Measurements from ENCODE around the gene NOD1.
"Not testable (repeated sequence)": the region's sequence is repeated elsewhere in the genome, so short reads cannot be mapped to it uniquely, and the experiment has no call there.

The NOD1 gene

GRCh38 chr7:30478349-30479201 is at the start of gene NOD1:
Gene NOD1, minus strand, starts transcription at chr7:30478784. Its CDS starts 21,863 bp downstream, at chr7:30456921.
- TF ChIP-seq CTCF (IDR thresholded peaks at IDR 0.05; ENCODE audit: low read depth, low read length, missing control alignments) = no peak
- in situ Hi-C loops (cut with HindIII; ENCODE audit: low sequenced_read_pairs) = no loop called here
- no peak for DNase-seq (ENCODE audit: low read depth)
- peak within 1 kb of the TSS; percentile 75 for H3K4me3 ChIP-seq (ENCODE audit: low read depth, low read length)

GRCh38 chr7:30527297-30527696 is 48.7 kb upstream of the NOD1 start:
- H3K4me3 ChIP-seq (ENCODE audit: low read depth, low read length); in situ Hi-C loops (cut with HindIII; ENCODE audit: low sequenced_read_pairs); DNase-seq (ENCODE audit: low read depth): not testable (repeated sequence)

GRCh38 chr7:30526163-30526562 is 47.6 kb upstream of the NOD1 start:
- H3K4me3 ChIP-seq (ENCODE audit: low read depth, low read length) = no peak overlapping the region
- no peak for DNase-seq (ENCODE audit: low read depth)
- no peak for TF ChIP-seq CTCF (IDR thresholded peaks at IDR 0.05; ENCODE audit: low read depth, low read length, missing control alignments)
- in situ Hi-C loops (cut with HindIII; ENCODE audit: low sequenced_read_pairs) = no loop called here

GRCh38 chr7:30525429-30525828 is 46.8 kb upstream of the NOD1 start:
- DNase-seq (ENCODE audit: low read depth) = no peak
- in situ Hi-C loops (cut with HindIII; ENCODE audit: low sequenced_read_pairs) = no loop called here
- no peak overlapping the region for H3K4me3 ChIP-seq (ENCODE audit: low read depth, low read length)
- TF ChIP-seq CTCF (IDR thresholded peaks at IDR 0.05; ENCODE audit: low read depth, low read length, missing control alignments) = no peak

- DNase-seq (ENCODE audit: low read depth) = no peak
- TF ChIP-seq CTCF (IDR thresholded peaks at IDR 0.05; ENCODE audit: low read depth, low read length, missing control alignments) = no peak
These were observed 46.0 kb upstream of the NOD1 start for GRCh38 chr7:30524545-30524944.

GRCh38 chr7:30523466-30523865 is 44.9 kb upstream of the NOD1 start:
- DNase-seq (ENCODE audit: low read depth) = no peak
- H3K4me3 ChIP-seq (ENCODE audit: low read depth, low read length) = no peak overlapping the region
- in situ Hi-C loops (cut with HindIII; ENCODE audit: low sequenced_read_pairs) = no loop called here
- no peak for TF ChIP-seq CTCF (IDR thresholded peaks at IDR 0.05; ENCODE audit: low read depth, low read length, missing control alignments)

More at GRCh38 chr7:30524545-30524944, 46.0 kb upstream of the NOD1 start:
- in situ Hi-C loops (cut with HindIII; ENCODE audit: low sequenced_read_pairs) = no loop called here
- H3K4me3 ChIP-seq (ENCODE audit: low read depth, low read length) = no peak overlapping the region

GRCh38 chr7:30522159-30522558 is 43.6 kb upstream of the NOD1 start:
- DNase-seq (ENCODE audit: low read depth) = no peak
- no peak overlapping the region for H3K4me3 ChIP-seq (ENCODE audit: low read depth, low read length)
- TF ChIP-seq CTCF (IDR thresholded peaks at IDR 0.05; ENCODE audit: low read depth, low read length, missing control alignments) = no peak
- in situ Hi-C loops (cut with HindIII; ENCODE audit: low sequenced_read_pairs) = no loop called here

Measured in astrocyte of the cerebellum (primary cell).